Mesendoderm (in vitro differentiated cells): ENCODE measurements around the gene CREBBP.

Experiments used
- DNase-seq: peaks from one replicate; pipeline ENCODE4 v3.0.0; 2013
- H2AK5ac ChIP-seq: 2 replicates; pipeline ENCODE4 v1.6.1; 2013; ENCODE audit warnings: low read length, inconsistent platforms
- H2BK120ac ChIP-seq: 2 replicates; pipeline ENCODE4 v1.6.1; 2013; ENCODE audit warnings: low read depth, mild to moderate bottlenecking, low read length, moderate library complexity, mixed read lengths
- H2BK15ac ChIP-seq: replicated peaks from 2 replicates; pipeline ENCODE4 v1.6.1; 2013; ENCODE audit warnings: low read depth, mild to moderate bottlenecking, moderate library complexity
- H2BK5ac ChIP-seq: 2 replicates; pipeline ENCODE4 v1.6.1; 2013; ENCODE audit warnings: low read length, inconsistent platforms
- H3K18ac ChIP-seq: 2 replicates; pipeline ENCODE4 v1.6.1; 2013; ENCODE audit warnings: mild to moderate bottlenecking, low read length, mixed read lengths
- H3K23ac ChIP-seq: one replicate; pipeline ENCODE4 v1.6.1; 2013; ENCODE audit warnings: low read length
- H3K27ac ChIP-seq: 2 replicates; pipeline ENCODE4 v1.5.1; 2013; ENCODE audit warnings: low read depth, mild to moderate bottlenecking, inconsistent platforms, low read length, moderate library complexity
- H3K27me3 ChIP-seq: 2 replicates; pipeline ENCODE4 v1.6.1; 2013; ENCODE audit warnings: low read length, control low read depth, mild to moderate bottlenecking, inconsistent platforms; ENCODE audit not compliant: insufficient read depth, poor library complexity
- H3K36me3 ChIP-seq: 2 replicates; pipeline ENCODE4 v1.6.1; 2013; ENCODE audit warnings: low read length, inconsistent platforms; ENCODE audit not compliant: control insufficient read depth, insufficient read depth
- H3K4ac ChIP-seq: one replicate; pipeline ENCODE4 v1.6.1; 2013; ENCODE audit warnings: low read depth, mild to moderate bottlenecking, low read length, moderate library complexity
- H3K4me1 ChIP-seq: 2 replicates; pipeline ENCODE4 v1.6.1; 2013; ENCODE audit warnings: low read depth, low read length, inconsistent platforms; ENCODE audit not compliant: control insufficient read depth
- H3K4me2 ChIP-seq: 2 replicates; pipeline ENCODE4 v1.6.1; 2013; ENCODE audit warnings: low read length
- H3K4me3 ChIP-seq: 2 replicates; pipeline ENCODE4 v1.5.1; 2013; ENCODE audit warnings: mild to moderate bottlenecking, low read length
- H3K56ac ChIP-seq: one replicate; pipeline ENCODE4 v1.6.1; 2013; ENCODE audit warnings: low read length
- H3K79me1 ChIP-seq: 2 replicates; pipeline ENCODE4 v1.6.1; 2013; ENCODE audit warnings: low read length, inconsistent platforms
- H3K79me2 ChIP-seq: 2 replicates; pipeline ENCODE4 v1.6.1; 2013; ENCODE audit warnings: mild to moderate bottlenecking, low read length; ENCODE audit not compliant: control insufficient read depth, insufficient read depth
- H3K9ac ChIP-seq: 2 replicates; pipeline ENCODE4 v1.6.1; 2013; ENCODE audit warnings: low read length, inconsistent platforms
- H4K5ac ChIP-seq: one replicate; pipeline ENCODE4 v1.6.1; 2013; ENCODE audit warnings: low read length
- H4K8ac ChIP-seq: one replicate; pipeline ENCODE4 v1.6.1; 2013; ENCODE audit warnings: low read depth, mild to moderate bottlenecking, control low read depth, low read length, moderate library complexity
- WGBS: extraction: QIAGEN DNeasy Blood & Tissue Kit; methylation state at CpG from one replicate; pipeline ENCODE4 v1.1.7; 2013; ENCODE audit warnings: low lambda C conversion rate, missing lambda C conversion rate; ENCODE audit not compliant: insufficient coverage; ENCODE audit errors: extremely low coverage; 5-methylcytosine and 5-hydroxymethylcytosine counted together

The CREBBP gene

GRCh38 chr16:3728424-3729160 is 151.9 kb downstream of the CREBBP start:
- H3K23ac ChIP-seq: no peak overlapping the region
- no peak for DNase-seq
- no peak overlapping the region for H2BK5ac ChIP-seq
- no peak overlapping the region for H3K4me2 ChIP-seq
- no peaks in the 10 kb centered on the region for H3K79me2 ChIP-seq
- H2BK120ac ChIP-seq: no peak overlapping the region
- H3K56ac ChIP-seq: no peak overlapping the region
- H3K4me1 ChIP-seq: no peaks in the 10 kb centered on the region
- H2BK15ac ChIP-seq: no peak overlapping the region
- H3K9ac ChIP-seq: no peak overlapping the region
- no peak overlapping the region for H3K4me3 ChIP-seq
- no peak overlapping the region for H3K4ac ChIP-seq
- H3K27ac ChIP-seq: no peak overlapping the region
- H3K79me1 ChIP-seq: no peaks in the 10 kb centered on the region
- H4K5ac ChIP-seq: no peak overlapping the region
- WGBS: no CpG with 5 or more reads among the region's 31 CpGs
- no peak overlapping the region for H3K18ac ChIP-seq
- no peak overlapping the region for H4K8ac ChIP-seq
- H3K27me3 ChIP-seq: no peaks in the 10 kb centered on the region
- peaks cover 14% of the 10 kb centered on the region for H3K36me3 ChIP-seq
- no peak overlapping the region for H2AK5ac ChIP-seq

DNA sequence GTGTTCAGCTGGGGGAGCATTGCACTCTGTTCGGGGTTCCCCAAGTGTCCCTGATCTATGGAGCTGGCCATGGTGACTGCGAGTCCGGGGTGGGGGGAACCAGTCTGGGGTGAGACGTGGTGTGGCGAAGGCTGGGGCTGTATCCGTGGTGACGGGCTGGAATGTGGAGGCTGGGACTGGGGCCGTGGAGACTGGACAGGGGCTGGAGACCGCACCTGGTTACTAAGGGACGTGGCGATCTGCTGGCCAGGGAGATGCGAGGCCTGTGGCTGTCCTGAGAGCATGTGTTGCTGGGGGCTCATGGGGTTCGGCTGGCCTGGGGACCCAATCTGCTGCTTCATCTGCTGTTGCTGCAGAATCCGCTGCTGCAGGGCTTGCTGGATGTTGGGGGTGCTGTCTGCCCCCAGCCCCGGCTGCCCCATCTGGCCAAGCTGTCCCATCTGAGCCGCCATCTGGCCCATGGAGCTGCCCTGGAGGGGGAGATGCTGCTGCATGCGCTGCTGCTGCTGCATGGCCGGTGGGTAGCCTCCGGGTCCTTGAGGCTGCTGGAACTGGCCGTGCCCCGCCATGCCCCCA is 152.6 kb downstream of the CREBBP start:
- no peak overlapping the region for H4K8ac ChIP-seq
- no peaks in the 10 kb centered on the region for H3K79me2 ChIP-seq
- no peak overlapping the region for H3K4me2 ChIP-seq
- H3K56ac ChIP-seq: no peak overlapping the region
- no peak overlapping the region for H4K5ac ChIP-seq
- H2BK5ac ChIP-seq: no peak overlapping the region
- H2BK15ac ChIP-seq: no peak overlapping the region
- H2BK120ac ChIP-seq: no peak overlapping the region
- no peak overlapping the region for H2AK5ac ChIP-seq
- H3K4ac ChIP-seq: no peak overlapping the region
- H3K36me3 ChIP-seq: peaks cover 14% of the 10 kb centered on the region
- WGBS: no CpG with 5 or more reads among the region's 21 CpGs
- H3K4me1 ChIP-seq: no peaks in the 10 kb centered on the region
- H3K9ac ChIP-seq: no peak overlapping the region
- no peak for DNase-seq
- H3K27ac ChIP-seq: no peak overlapping the region
- H3K79me1 ChIP-seq: no peaks in the 10 kb centered on the region
- H3K4me3 ChIP-seq: no peak overlapping the region
- no peak overlapping the region for H3K18ac ChIP-seq
- H3K23ac ChIP-seq: no peak overlapping the region
- H3K27me3 ChIP-seq: no peaks in the 10 kb centered on the region

- Histone ChIP-seq H2BK5ac (no peak overlapping the region), H3K4me1 (no peaks in the 10 kb centered on the region), H4K5ac (no peak overlapping the region), H3K79me2 (no peaks in the 10 kb centered on the region), H3K23ac (no peak overlapping the region), H3K36me3 (peaks cover 7% of the 10 kb centered on the region), H2BK120ac (no peak overlapping the region), H4K8ac (no peak overlapping the region), H3K27me3 (no peaks in the 10 kb centered on the region), H2BK15ac (no peak overlapping the region), H3K4me3 (no peak overlapping the region), H3K4me2 (no peak overlapping the region), H3K18ac (no peak overlapping the region), H3K27ac (no peak overlapping the region), H3K9ac (no peak overlapping the region), H3K79me1 (no peaks in the 10 kb centered on the region), H3K56ac (no peak overlapping the region), H3K4ac (no peak overlapping the region), H2AK5ac (no peak overlapping the region)
- WGBS: no CpG with 5 or more reads among the region's 33 CpGs
- no peak for DNase-seq
These were observed 154.4 kb downstream of the CREBBP start for GRCh38 chr16:3726021-3726687.

DNA sequence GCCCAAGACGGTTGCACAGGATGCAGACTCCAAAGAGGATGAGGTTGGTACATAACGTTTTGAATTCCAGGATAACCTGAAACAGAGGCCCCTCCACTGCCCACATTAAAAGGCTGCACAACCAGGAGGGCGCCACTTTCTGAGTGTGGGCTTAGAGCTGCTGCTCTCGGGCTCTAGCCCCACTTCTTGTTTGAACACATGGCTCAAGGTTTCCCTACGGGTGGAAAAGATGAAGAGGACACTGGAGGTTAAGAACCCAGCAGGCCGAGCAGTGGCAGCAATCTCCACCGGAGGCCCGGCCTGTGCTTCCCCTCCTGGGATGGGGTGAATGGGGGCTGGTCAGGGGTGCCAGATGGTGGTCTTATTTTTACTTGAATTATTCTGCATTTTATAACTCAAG is 155.2 kb downstream of the CREBBP start:
- no CpG with 5 or more reads among the region's 8 CpGs for WGBS
- Histone ChIP-seq H3K79me1 (no peaks in the 10 kb centered on the region), H3K36me3 (peaks cover 1% of the 10 kb centered on the region), H3K4me1 (no peaks in the 10 kb centered on the region), H3K18ac (no peak overlapping the region), H3K9ac (no peak overlapping the region), H2AK5ac (no peak overlapping the region), H4K8ac (no peak overlapping the region), H3K4ac (no peak overlapping the region), H3K27ac (no peak overlapping the region), H4K5ac (no peak overlapping the region), H3K27me3 (no peaks in the 10 kb centered on the region), H2BK5ac (no peak overlapping the region), H3K4me3 (no peak overlapping the region), H3K4me2 (no peak overlapping the region), H3K56ac (no peak overlapping the region), H3K79me2 (no peaks in the 10 kb centered on the region), H2BK15ac (no peak overlapping the region), H2BK120ac (no peak overlapping the region), H3K23ac (no peak overlapping the region)
- DNase-seq: no peak

DNA sequence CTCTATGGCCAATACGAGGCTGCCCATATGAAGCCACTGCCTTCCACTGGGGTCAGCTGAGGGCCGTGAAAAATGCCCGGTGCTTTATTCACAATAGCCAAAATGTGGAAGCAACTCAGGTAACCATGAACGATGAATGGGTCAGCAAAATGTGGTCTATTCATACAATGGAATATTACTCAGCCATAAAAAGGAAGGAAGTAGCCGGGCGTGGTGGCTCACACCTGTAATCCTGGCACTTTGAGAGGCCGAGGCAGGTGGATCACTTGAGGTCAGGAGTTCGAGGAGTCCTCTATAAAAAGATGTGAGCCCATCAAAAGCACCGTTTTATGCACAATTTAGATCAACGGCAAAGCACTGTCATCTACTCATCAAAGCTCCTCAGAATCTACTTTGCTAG is 158.0 kb downstream of the CREBBP start:
- Histone ChIP-seq H2AK5ac (no peak overlapping the region), H3K4ac (no peak overlapping the region), H3K79me1 (no peaks in the 10 kb centered on the region), H3K9ac (no peak overlapping the region), H4K8ac (no peak overlapping the region), H3K4me2 (no peak overlapping the region), H3K27ac (no peak overlapping the region), H3K27me3 (no peaks in the 10 kb centered on the region), H3K18ac (no peak overlapping the region), H3K23ac (no peak overlapping the region), H2BK120ac (no peak overlapping the region), H3K4me1 (no peaks in the 10 kb centered on the region), H4K5ac (no peak overlapping the region), H2BK15ac (no peak overlapping the region), H3K36me3 (no peaks in the 10 kb centered on the region), H2BK5ac (no peak overlapping the region), H3K79me2 (no peaks in the 10 kb centered on the region), H3K56ac (no peak overlapping the region), H3K4me3 (no peak overlapping the region)
- WGBS: no CpG with 5 or more reads among the region's 10 CpGs
- no peak for DNase-seq
